ENCODE measurements around the gene CAMKV. TPM values are rescaled to one million over a fixed set of nuclear protein-coding genes. Genes with fewer than 3 reads are reported as not detected.

Gene CAMKV
- total RNA-seq, 3 donors from 2014 or later (not counting 1 experiment from before 2014, with no cell fraction given), result not detected

DNA sequence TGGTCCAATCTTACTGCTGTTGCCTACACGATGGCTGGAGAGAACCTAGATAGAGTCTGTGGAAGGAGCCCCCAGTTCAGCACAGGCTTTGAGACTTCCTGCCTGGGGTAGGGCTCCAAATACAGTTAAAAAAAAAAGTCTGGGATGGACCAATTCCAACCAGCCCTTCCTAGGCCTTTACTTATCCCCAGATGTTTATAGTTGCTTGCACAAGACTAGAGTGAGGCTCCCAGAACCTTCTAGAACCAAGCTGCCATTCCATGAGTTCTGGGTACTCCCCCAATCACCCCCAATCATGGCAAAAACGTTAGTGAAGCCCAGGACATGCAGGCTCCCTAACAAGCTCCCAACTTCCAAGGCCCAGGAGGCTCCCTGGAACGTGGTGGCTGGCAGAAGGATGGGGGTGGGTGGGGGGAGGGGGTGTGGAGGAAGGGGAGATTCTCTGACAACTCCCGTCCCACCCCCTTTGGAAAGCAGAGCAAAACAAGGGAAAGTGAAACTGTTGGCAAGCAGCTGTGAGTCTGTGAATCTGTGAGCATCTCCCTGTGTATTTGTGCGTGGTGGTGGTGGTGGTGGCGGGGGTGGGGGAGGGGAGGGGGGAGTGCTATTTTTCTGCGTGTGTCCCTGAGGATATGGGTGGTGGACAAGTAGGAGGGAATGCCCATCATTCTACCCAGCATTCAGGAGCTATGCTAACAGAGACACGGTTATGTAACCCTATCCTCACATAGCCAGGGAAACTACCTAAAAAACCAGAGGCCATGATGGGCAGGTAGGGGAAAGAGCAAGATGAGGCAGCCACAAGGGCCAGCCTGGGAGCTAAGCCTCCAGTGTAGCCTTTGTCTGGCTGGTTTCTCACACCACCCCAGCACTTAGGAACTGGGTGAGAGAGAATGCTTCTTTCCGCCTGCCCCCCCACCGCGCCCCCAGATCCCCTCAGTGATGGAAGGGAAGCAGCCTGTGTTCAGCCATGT, 31.9 kb upstream of the CAMKV start:
- H3K27ac ChIP-seq (ENCODE audit: low read length), result no peak overlapping the region
- Mint-ChIP-seq H3K9me3 (no peaks in the 10 kb centered on the region), H3K36me3 (no peaks in the 10 kb centered on the region), H3K4me1 (peaks cover 11 to 24% of the 10 kb centered on the region in 2 donors), H3K27ac (no peak overlapping the region), H3K27me3 (ENCODE audit: low read depth in 2 of 2) (no peaks in the 10 kb centered on the region), H3K4me3 (no peak overlapping the region)
- WGBS (ENCODE audit: insufficient coverage), result 88% methylated on average over 5 of the region's 11 CpGs
- H3K36me3 ChIP-seq (ENCODE audit: control insufficient read depth, insufficient read depth, low read length), result no peaks in the 10 kb centered on the region
- ATAC-seq (no peak), DNase-seq (peak in 1 of 2 donors; percentile 25)
- TF ChIP-seq, protein P1, sequence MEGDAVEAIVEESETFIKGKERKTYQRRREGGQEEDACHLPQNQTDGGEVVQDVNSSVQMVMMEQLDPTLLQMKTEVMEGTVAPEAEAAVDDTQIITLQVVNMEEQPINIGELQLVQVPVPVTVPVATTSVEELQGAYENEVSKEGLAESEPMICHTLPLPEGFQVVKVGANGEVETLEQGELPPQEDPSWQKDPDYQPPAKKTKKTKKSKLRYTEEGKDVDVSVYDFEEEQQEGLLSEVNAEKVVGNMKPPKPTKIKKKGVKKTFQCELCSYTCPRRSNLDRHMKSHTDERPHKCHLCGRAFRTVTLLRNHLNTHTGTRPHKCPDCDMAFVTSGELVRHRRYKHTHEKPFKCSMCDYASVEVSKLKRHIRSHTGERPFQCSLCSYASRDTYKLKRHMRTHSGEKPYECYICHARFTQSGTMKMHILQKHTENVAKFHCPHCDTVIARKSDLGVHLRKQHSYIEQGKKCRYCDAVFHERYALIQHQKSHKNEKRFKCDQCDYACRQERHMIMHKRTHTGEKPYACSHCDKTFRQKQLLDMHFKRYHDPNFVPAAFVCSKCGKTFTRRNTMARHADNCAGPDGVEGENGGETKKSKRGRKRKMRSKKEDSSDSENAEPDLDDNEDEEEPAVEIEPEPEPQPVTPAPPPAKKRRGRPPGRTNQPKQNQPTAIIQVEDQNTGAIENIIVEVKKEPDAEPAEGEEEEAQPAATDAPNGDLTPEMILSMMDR (IDR thresholded peaks at IDR 0.05), result no peak
- H3K27me3 ChIP-seq (ENCODE audit: control insufficient read depth, insufficient read depth, low read length), result no peaks in the 10 kb centered on the region
- H3K4me3 ChIP-seq (ENCODE audit: low read length), result no peak overlapping the region
- intact Hi-C loops (cut with micrococcal nuclease), result no loop called here
- H3K4me1 ChIP-seq (ENCODE audit: control insufficient read depth, insufficient read depth, low read length), result peaks cover 35% of the 10 kb centered on the region
- H3K9me3 ChIP-seq (ENCODE audit: control insufficient read depth, insufficient read depth, low read length), result no peaks in the 10 kb centered on the region

DNA sequence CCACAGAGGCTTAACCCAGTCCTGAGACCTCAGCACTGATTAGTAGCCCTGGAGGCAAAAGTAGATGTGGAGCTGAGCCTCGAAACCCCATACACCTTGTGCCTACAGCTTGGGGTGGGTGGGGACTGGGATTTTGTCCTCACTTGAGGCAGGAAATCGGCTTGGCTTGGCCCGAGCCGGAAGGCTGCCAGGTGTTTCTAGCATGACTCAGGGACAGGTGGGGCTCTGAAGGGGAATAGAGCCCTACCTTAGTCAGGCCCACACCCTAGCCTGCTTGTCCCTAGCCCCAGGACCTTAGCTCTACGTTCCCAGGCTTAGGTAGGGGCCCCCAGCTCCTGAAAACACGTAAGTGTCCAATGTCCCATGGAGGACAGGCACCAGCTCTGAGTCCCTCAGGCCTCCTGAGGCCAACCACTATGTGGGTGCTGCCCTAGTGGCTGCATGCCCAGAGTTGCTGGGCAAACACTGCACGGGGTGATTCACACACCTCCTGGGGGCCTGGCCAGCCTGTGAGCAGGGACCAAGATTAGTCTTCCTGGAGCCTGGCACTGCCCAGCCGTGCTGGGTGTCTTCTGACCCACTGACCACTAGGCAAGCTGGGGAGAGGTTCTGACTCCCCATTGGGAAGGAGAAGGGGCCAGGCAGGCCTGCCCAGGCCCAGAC, 30.9 kb upstream of the CAMKV start:
- intact Hi-C loops (cut with micrococcal nuclease), result no loop called here
- Histone ChIP-seq H3K4me3 (ENCODE audit: low read length) (no peak overlapping the region), H3K27ac (ENCODE audit: low read length) (no peak overlapping the region), H3K36me3 (ENCODE audit: control insufficient read depth, insufficient read depth, low read length) (no peaks in the 10 kb centered on the region), H3K4me1 (ENCODE audit: control insufficient read depth, insufficient read depth, low read length) (peaks cover 24% of the 10 kb centered on the region), H3K27me3 (ENCODE audit: control insufficient read depth, insufficient read depth, low read length) (no peaks in the 10 kb centered on the region), H3K9me3 (ENCODE audit: control insufficient read depth, insufficient read depth, low read length) (no peaks in the 10 kb centered on the region)
- DNase-seq, result no peak
- 82% methylated on average over 8 of the region's 8 CpGs for WGBS (ENCODE audit: insufficient coverage)
- TF ChIP-seq, protein P1 (IDR thresholded peaks at IDR 0.05), result no peak
- no peak overlapping the region for H3K27ac Mint-ChIP-seq
- no peaks in the 10 kb centered on the region for H3K27me3 Mint-ChIP-seq (ENCODE audit: low read depth in 2 of 2)
- no peak for ATAC-seq
- H3K4me3 Mint-ChIP-seq, result peak overlapping the region; percentile 9
- no peaks in the 10 kb centered on the region for H3K9me3 Mint-ChIP-seq
- H3K36me3 Mint-ChIP-seq, result no peaks in the 10 kb centered on the region
- H3K4me1 Mint-ChIP-seq, result peaks cover 6 to 15% of the 10 kb centered on the region in 2 donors

DNA sequence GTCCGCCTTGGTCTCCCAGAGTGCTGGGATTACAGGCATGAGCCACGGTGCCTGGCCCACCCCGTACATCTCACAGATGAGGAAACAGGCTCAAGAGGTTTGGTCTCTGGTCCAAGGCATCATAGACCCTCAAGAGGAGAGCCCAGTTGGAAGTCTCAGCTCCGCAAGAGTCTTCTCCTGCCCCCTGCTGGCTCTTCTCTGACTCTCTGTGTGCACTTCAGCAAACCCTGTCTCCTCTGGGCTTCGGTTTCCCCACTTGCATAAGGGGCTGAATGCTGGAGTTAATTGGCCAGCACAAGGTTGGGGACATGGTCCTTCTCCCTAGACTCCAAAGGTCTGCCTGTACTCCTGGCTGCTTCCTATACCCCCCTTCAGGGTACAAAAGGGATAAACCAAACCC, 30.1 kb upstream of the CAMKV start:
- Histone ChIP-seq H3K4me1 (ENCODE audit: control insufficient read depth, insufficient read depth, low read length) (peaks cover 19% of the 10 kb centered on the region), H3K27ac (ENCODE audit: low read length) (no peak overlapping the region), H3K4me3 (ENCODE audit: low read length) (no peak overlapping the region), H3K36me3 (ENCODE audit: control insufficient read depth, insufficient read depth, low read length) (no peaks in the 10 kb centered on the region), H3K27me3 (ENCODE audit: control insufficient read depth, insufficient read depth, low read length) (no peaks in the 10 kb centered on the region), H3K9me3 (ENCODE audit: control insufficient read depth, insufficient read depth, low read length) (no peaks in the 10 kb centered on the region)
- no peak for ATAC-seq
- Mint-ChIP-seq H3K4me1 (peaks cover 6 to 11% of the 10 kb centered on the region in 2 donors), H3K27me3 (ENCODE audit: low read depth in 2 of 2) (no peaks in the 10 kb centered on the region), H3K36me3 (no peaks in the 10 kb centered on the region), H3K4me3 (no peak overlapping the region), H3K27ac (no peak overlapping the region), H3K9me3 (no peaks in the 10 kb centered on the region)
- WGBS (ENCODE audit: insufficient coverage), result 73% methylated on average over 5 of the region's 5 CpGs
- intact Hi-C loops (cut with micrococcal nuclease), result no loop called here
- no peak for DNase-seq
- TF ChIP-seq, protein P1 (IDR thresholded peaks at IDR 0.05), result no peak

Measured in natural killer cell (primary cell).